UCSD-AML1 (cell line): Measurements from ENCODE around the gene OTULINL.

ENCODE experiments used
- DNase-seq: peaks from one replicate; lab custom pipeline; 2025; ENCODE audit not compliant: unreplicated experiment; lab: John Stamatoyannopoulos, UW

Gene OTULINL

GRCh38 chr5:14576206-14576605 lies 5.4 kb upstream of the OTULINL start:
- DNase-seq: no peak

- no peak for DNase-seq
These were observed 4.4 kb upstream of the OTULINL start for GRCh38 chr5:14577079-14577725.

GRCh38 chr5:14577971-14578370 lies 3.6 kb upstream of the OTULINL start:
- no peak for DNase-seq

GRCh38 chr5:14579246-14579645 lies 2.3 kb upstream of the OTULINL start:
- DNase-seq: no peak

DNA sequence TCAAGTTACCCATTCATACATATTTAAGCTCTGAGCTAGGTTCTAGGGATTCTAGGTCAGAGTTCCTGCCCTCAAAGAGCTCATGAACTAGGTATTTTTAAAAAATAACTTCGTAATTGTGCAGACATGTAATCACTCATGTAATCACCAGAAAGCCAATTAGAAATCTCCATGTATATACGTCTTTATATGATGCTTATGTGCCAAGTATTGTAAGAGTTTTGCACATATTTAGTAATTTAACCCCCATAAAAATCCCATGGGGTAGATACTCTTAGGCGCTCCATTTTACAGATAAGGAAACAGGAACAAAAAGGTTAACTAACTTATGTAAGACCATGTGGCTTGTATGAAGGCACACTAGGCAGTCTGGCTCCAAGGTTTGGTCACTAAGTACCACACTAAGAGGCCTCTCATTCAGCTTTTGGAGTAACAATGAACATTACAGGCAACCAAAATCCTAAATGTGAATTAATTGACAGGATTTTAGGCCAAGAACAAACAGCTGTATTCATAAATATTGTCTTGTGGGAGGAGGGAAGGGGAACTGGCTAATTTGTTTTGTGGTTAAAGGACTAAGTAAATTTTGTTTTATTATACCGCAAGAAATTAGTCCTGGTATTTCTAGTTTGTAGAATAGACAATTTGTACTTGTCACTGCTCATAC lies 1.7 kb upstream of the OTULINL start:
- no peak for DNase-seq

DNA sequence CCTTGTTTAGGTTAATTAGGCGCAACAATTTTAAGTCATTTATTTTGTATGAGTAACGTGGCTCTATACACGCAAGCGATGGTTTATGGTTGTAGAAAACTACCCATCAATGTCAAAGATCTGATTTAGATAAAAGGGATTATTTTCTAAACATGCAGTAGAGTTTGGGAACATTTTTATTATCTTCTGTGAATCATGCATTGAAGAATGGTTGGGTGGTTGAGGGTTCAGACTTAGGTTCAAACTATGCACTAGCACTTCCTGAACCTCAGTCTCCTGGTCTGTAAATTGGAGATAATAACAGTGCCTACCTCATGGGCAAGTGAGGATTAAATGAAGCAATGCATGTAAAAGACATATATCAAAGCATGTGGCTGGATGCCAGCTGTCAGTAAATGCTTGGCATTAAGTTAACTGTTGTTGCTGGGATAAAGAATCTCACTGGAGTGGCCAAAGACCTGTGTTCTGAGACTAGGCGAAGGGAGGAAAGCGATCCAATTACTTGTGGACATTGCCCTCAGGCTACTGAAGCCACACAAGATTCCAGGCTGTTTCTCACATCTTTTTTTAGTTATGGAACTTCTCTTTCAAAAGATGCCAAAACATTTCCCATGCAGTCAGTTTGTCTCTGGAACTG lies 1.1 kb upstream of the OTULINL start:
- no peak for DNase-seq

GRCh38 chr5:14581891-14582796 lies 552 bp downstream of the OTULINL start:
- DNase-seq: peak; percentile 39

GRCh38 chr5:14582797-14583137 lies 1.2 kb downstream of the OTULINL start:
- DNase-seq: no peak

DNA sequence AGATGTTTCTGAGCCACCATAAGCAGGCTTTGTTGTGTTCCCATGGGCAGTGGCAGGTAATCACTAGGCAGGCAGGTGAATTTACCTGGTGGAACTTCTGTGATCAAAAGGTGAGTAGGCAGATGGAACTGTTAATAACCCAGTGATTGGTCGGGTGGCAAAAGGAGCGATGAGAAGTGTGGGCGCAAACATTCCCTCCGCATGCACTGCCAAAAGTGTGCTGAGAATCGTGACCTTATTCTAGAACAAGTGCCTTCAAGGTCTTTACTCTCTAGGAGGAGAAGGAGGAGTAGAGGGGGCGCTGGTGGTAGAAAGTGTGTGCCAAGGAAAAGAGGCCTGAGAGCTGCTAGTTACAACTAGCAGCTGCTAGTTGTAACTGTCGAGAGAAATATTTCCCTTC lies 3.3 kb downstream of the OTULINL start:
- DNase-seq: no peak

DNA sequence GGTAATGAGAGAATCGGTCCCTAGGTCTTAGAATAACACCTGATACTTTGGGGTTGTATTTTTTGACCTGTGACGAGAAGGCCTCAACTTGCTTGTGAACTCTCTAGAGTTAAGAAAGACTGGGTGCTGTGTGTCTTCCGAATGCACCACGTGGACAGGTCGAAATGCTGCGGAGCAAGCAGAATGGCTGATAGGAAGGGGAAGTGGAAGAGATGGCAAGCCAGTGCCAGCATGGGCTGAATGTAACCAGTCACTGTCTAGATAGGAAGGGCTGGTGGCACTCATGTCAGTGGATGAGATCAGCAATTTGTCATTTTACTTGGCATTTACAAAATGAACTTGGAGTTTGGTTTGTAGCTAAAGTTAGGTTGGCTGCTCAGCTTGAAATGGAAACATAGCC lies 5.6 kb downstream of the OTULINL start:
- DNase-seq: no peak

DNA sequence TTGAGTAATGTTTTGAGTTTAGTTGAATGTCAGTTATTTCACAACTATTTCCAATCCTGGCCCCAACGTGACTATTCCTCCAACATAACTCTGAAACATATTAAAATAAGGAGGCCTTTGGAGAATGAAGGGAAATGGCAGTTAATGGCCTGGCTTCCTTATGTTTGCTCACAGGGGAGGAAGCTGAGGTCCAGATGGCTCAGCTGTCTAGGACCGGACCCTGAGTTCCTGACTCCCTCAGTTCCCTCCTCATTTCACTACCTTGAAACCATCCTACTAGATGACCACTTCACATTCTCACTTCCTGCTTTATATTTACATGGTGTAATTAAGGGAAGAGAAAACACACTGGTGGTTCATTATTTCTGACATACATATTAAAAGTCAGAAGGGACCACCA lies 6.6 kb downstream of the OTULINL start:
- no peak for DNase-seq

DNA sequence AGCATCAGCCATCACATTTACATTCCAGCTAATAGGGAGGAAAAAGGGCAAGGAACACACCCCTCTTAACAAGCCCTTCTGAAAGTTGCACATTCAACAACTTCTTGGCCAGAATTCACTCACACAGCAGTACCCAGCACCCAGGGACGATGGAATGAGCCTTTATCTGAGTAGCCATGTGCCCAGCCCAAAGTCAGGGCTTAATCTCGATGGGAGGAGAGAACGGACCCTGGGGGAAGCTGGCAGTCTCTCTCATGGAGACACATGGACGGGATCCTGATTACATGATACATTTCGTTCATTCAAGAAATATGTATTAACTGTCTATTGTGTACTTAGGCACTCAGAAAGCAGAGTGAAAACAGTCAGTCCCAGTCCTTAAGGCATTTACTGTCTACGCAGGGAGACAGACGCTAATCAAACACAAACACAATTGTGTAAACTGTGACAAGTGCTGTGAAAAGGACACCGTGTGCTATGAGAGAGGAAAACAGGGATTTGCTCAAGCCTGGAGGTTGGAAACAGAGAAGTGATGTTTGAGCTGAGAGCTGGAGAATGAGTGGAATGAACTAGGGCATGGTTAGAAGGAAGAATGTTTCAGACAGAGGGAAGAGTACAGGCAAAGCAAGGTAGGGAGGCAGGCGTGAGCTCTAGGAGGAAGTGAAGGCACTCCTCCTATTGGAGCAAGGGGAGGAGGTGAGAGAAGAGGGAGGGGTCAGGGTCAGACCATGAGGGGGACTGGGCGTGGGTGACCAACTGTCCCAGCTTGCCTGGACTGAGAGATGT lies 7.4 kb downstream of the OTULINL start:
- DNase-seq: no peak

DNA sequence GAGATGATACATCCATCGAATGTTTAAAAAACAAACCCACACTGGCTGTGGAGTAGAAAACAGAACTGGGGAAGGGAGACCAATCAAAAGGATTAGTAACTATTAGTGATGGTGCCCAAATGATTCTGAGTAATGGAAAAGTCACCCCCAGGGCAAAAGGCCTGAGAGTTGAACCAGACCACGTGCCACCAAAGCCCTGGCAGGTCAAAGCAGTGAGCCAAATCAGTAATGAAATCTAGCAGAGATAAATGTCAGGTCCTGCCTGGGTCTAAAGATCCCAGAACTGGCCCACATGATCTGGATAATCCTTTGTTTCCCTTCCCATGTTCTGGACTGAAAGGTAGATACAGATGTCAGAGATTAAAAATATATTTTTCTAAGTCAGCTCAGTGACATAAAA lies 9.4 kb downstream of the OTULINL start:
- no peak for DNase-seq

DNA sequence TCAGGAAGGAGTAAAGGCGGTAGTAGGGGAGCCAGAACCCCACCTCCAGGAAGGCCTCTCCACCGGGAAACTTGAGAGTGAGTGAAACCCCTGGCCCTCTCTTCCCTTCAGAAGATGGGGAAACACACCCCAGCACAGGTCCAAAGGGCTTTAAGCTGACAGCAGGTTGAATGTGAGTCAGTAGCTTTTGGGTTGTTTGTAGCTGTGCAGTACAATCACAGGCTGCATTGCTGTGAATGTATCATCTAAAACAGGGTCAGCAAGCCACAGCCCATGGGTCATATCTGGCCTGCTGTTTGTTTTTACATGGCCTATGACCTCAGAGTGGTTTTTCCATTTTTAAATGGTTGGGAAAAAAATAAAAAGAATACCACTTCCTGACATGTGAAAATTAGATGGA lies 10.0 kb downstream of the OTULINL start:
- no peak for DNase-seq

DNA sequence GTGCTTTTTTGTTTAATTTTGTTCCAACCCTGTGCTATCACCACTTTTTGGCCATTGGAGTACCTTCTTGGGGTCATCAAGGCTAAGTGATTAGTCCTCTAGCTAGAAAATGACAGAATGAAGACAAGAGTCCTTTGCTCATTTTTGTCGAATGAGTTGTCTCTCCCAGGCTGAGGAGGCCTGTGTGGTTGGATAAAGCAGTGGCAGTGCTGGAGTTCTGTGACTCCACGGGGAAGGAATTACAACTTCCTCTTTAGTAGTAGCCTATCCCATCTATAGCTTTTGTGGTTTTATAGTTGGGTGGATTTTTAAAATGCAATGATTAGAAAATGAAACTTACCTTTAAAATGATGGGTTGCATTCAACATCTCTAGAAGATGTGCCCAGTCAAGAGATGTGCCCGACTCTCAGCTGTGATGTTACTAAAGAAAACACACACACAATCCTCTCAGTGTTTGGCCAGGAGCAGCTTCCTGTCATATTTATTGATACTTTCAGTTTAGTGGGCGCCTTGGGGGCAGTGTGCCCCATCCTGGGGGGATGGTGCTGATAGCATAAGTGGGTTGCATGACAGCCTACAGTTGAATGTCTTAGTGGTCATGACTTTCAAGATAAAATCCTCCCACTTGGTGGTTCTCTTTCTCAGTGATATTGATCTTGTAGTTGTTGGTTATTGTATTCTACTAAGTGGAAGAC lies 11.9 kb downstream of the OTULINL start:
- peak; percentile 14 for DNase-seq

DNA sequence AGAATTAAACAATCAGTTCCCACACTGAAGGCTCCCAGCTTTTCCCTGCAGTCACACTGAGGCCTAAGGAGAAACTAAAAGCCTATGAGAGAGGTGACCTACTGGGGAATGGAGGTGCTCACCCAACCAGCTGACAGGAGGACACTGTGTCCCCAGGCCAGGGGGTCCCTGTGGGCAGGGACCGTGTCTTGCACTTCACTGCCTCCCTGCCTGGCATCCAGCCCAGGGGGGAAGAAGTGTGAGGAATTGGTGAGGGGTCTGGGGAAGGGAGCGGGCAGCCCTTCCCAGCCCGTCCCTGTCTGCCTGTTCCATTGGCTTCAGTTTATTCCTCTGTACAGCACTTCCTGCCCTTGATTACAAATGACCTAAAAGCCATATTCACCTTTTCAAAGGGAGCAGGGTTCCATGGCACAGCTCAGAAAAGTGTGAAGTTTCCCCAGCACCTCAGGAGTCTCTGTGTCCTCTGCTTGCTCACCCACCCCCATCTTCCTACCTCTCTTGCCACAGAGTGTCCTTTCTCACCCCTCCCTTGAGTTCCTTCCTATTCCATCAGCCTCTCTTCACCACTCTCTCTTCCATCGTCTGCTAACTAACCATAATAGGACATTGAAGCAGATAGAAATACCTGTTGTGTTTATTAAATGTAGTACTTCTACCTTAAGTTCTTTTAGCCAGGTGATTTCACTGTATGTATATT lies 12.9 kb downstream of the OTULINL start:
- DNase-seq: peak; percentile 15

GRCh38 chr5:14595189-14595588 lies 13.6 kb downstream of the OTULINL start:
- DNase-seq: peak; percentile 33

DNA sequence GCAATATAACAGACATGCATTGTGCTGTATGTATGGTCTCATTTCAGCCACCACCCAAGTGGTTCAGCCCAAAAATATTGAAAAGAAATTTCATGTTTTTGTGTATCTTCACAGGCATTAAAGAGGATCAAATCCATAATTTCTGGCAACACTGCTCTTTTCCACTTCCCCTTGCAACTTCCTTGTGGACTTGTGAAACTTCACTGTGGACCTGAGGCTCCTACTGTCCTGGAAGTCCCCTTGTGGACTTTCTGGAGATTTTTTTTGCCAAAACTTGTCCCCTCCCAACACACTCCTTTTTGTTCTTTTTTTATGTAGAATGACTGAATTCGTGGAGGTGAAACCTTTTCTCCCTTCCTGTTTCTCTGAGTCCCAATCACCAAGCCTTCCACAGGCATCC lies 14.3 kb downstream of the OTULINL start:
- no peak for DNase-seq

- DNase-seq: no peak
These were observed 15.5 kb downstream of the OTULINL start for GRCh38 chr5:14597080-14597479.

DNA sequence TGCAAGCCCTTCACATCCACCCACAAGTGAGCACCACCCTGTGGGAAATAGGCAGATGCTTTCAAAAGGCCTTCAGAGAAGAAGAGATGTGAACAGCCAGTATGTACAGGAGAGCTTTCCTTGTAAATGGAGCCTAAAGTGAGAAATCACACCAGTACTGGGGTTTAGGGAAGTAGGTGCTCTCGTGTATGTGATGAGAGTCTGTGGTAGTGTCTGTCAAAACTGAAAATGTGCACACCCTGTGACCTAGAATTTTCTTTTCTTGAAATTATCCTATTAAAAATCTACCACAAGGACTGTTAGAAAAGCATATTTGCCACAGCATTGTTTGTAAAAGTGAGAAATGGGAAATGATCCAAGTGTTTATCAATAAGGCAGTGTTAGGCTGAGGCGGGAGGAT lies 16.6 kb downstream of the OTULINL start:
- no peak for DNase-seq
